HG03565 (cell line): ENCODE data around the gene OPRM1.
"Not testable (repeated sequence)": the region's sequence is repeated elsewhere in the genome, so short reads cannot be mapped to it uniquely, and the experiment has no call there.

Experiments used
- ATAC-seq: cut with Tn5 transposase; IDR thresholded peaks from one replicate; pipeline ENCODE4 v1.9.1; 2021; ENCODE audit warnings: mild to moderate bottlenecking, moderate library complexity; ENCODE audit not compliant: unreplicated experiment

Gene OPRM1

DNA sequence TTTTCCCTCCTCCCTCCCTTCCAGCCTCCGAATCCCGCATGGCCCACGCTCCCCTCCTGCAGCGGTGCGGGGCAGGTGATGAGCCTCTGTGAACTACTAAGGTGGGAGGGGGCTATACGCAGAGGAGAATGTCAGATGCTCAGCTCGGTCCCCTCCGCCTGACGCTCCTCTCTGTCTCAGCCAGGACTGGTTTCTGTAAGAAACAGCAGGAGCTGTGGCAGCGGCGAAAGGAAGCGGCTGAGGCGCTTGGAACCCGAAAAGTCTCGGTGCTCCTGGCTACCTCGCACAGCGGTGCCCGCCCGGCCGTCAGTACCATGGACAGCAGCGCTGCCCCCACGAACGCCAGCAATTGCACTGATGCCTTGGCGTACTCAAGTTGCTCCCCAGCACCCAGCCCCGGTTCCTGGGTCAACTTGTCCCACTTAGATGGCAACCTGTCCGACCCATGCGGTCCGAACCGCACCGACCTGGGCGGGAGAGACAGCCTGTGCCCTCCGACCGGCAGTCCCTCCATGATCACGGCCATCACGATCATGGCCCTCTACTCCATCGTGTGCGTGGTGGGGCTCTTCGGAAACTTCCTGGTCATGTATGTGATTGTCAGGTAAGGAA, at the start of gene OPRM1:
OPRM1 (plus strand) TSS at position 10 of the 612 bp plus-strand sequence; CDS start at position 315, 305 bp downstream.
- no peak for ATAC-seq

DNA sequence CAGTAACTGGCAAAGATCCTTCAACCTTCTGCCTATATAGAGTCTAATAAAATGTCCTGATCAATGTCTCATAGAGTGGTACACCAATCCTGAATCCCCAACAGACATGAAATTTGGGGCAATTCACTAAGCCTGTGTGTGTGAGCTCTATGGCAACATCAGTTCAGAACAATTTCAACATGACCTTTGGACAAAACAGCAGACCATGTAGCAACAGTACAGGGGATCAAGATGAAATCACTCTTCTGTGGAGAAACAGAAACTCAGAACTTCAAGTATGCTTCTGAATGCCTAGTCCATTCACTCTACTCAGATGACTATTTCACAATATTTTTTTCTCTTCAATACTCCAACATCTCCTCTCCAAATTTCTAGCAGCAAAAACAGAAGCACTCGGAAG, 49.1 kb upstream of the OPRM1 start:
- no peak for ATAC-seq

DNA sequence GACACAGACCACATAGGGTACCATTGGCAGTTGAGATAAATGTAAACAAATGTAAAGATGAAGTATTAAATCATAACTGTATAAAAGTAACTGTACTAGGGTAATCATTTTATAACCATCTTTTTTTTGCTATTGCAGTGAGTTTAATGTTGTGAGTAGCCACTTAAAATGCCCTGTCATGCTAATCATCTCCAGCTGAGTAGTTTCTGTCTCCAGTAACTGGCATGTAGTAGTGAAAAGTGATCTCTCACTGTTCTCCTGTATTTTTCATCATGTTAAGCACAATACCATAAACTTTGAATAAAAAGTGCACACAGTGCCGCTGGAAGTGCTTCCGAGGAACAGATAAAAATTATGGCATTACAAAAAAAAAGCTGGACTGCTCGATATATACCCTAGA, 45.0 kb upstream of the OPRM1 start:
- no peak for ATAC-seq

DNA sequence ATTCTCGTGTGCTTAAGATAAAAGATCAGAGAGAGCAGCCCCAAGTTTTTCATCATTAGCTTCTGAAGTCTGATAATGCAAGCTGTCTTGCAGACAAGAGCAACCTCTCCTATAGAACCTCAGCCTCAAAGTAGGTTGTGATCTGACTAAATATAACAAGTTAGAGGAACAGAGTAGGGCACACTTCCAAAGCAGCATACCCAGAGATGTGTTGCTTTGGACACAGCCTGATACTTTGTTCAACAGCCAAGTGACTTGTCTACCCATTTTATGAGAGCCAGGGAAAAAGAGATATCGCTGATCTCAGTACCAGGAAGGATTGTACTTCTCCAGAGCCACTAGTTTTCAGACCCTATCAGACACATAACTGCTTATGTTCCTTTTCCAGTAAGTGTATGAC, 44.2 kb upstream of the OPRM1 start:
- no peak for ATAC-seq

DNA sequence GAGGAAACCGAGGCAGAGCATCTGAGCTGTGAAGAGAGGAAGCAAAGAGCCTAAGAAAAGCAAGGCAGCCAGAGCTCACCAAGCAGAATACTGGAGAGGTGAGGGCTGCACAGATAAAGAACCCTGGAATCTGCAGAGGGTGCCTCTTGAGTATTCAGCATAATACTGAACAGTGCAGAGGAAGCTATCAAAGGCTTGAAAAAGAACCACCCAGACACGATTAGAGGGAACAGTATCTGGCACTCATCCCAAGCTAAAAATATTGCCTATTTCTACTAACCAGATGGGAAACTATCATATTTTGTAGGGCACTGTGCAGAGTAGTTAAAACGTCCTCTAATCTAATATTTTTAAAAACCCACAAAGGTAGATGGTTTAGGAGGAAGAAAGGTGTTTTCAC, 41.8 kb upstream of the OPRM1 start:
- ATAC-seq: no peak

DNA sequence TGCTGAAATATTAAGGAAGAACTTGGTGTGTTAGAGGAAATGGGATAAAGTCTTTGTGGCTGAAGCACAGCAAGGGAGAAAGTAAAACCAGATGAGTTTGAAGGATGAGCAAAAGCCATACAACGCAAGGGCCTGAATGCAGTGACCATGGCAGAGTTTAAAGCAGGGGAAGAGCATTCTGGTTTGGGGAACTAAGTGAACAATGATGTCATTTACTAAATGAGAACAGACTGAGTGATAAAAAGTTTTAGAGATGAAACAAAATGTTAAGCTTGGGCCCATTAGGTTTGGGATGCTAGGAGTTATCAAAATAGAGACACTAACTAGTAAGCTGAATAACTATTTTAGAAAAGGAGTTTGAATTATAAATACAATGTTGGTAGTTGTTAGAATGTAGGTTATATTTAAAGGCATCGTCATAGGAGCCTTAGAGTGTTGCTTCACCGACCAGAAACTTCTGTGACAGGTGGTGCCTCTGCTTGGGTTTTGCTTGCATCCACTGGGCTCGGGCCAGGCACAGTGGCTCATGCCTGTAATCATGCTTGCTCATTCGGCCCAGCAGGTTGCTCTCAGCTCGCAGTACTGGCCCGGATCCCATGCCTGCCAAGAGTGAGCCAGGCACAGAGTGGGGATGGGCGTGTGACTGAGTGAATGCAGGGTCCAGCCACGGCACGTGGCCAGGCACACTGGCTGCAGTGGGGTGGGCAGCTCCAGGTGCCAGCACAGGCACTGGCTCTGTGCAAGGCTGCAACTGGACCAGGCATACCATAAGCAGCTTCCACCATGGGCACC, 37.4 kb upstream of the OPRM1 start:
- no peak for ATAC-seq

DNA sequence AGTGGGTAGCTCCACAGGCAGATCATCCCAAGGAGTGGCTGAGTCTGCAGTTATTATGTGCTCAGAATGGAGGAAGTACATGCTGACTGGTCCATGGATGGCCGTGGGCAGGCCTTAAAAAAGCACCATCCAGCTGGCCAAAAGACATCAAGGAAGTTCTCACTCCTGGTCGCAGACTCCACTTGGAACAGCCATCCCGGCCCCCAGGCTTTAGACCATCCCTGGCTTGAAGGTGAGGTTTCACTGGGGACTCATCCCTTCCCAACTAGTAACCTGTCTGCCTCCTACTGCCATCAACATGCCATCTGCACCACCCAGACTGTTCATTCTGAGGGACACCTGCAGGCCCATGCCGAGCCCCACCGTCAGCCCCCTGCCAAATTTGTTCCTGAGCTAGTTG, 36.1 kb upstream of the OPRM1 start:
- no peak for ATAC-seq

DNA sequence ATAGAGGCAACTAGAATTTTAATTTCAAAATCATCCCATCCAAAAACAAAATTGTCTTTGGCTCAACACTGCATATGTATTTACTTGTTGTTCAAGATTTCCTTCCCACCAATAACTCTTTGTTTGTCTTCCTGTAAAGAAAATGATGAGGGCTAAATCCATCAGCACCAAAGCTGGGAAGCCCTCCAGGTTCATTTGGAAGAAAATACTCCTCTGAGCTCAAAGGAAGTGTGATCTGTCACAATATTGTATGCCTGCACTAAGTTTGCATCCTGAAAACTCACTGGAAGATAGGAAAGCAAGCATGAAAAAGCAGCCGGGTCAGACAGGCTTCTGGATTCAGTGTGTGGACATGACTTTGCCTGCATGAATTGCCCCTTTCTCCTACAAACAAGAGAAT, 28.7 kb upstream of the OPRM1 start:
- ATAC-seq: no peak

DNA sequence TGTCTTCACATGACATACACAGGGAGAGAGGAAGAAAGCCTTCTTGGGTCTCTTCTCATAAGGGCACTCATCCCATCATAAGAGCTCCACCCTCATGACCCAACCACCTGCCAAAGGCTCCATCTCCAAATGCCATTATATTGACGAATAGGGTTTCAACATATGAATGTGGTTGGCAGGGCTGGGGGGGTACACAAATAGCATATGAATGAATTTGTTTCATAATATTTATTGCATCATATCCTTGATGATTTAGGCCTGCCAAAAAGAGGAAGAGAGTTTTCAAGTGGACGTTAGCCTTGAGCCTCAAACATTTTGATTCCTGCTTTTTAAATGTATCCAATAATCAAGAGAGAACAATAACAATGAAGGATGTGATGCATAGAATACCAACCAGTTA, 26.2 kb upstream of the OPRM1 start:
- ATAC-seq: no peak

DNA sequence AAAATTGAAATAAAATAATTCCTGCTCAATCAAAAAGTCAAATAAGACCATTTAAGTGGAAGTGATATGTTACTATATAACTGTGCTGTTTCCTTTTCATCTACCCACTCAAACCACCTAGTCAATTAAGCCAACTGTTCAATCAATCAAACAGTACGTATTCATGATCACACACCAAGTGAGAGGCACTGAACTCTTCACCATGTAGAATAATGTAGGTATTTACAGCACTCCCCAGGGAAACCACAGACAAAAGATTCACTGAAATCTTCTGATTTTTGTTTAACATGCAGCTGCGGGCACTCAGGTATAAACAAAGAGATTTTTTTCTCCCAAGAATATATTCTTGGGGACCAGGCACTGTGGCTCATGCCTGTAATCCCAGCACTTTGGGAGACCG, 21.3 kb upstream of the OPRM1 start:
- no peak for ATAC-seq

DNA sequence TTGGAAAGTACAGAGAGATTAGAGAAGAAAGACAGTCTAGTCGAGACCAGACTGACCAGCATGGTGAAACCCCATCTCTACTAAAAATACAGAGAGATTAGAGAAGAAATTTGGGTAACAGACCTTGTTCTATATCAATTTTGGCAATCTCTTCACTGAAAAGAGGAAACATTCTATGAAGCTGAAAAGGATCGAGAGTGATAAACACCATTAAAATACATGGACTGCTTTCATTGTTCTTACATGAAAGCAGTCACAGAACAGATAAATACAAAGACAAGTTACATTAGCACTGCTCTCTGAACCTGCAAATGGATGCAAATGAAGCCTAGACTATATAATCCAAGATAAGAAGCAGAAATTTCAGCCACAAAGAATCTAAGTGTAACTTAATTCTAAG, 8.4 kb upstream of the OPRM1 start:
- no peak for ATAC-seq

DNA sequence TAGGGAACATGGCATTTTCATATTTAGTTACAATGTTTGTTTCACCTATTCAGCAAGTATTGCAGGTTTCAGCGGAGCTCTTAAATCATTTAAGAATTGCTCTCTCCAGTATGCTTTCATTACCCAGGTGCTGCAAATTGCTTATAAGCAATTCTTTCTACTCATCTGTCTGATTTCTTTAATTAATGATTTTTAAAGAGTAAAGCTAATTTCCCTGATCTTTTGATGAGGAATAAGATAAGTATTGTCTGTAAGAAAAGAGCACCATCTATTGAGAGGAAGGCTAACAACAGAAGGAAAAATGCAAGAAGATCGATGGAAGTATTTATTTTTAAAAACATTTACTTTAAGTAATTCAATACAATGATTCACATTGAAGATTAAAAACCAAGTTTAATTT, 2.0 kb downstream of the OPRM1 start:
- no peak for ATAC-seq

DNA sequence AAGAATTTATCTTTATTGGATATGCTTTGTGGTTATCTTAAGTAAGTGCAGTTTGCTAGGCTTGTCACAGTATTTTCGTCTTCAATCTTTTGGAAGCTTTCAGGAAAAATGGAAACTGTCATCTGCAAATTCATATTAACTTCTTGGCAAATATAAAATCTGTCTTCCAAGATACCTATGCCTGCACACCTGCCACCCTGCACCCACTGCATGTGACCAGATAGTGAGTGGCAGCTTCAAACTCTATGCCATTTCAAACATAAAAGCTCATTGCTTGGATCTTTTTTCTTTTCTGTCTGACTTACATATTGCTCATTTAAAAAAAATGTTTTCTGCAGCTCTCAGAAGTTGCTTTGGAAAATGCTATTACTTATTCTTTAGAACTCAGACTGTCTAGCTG, 14.1 kb downstream of the OPRM1 start:
- ATAC-seq: no peak

DNA sequence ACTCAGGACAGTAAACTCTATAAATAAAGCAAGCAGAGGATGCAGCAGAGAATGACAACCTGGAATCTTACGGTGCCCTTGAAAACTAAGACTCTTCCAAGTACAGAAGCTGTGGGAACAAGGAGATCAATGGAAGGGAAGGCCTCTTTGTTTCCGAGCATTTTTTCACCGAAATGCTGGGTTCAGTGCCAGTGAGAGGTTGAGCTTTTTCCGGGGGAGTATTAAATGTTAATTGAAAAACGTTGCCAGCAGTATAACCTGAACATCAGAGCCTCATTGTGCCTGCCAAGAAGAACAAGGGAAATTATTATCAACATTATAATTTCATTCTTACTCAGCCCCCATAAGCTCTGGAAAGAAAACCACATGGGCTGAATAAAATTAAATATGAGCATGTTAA, 17.5 kb downstream of the OPRM1 start:
- no peak for ATAC-seq

DNA sequence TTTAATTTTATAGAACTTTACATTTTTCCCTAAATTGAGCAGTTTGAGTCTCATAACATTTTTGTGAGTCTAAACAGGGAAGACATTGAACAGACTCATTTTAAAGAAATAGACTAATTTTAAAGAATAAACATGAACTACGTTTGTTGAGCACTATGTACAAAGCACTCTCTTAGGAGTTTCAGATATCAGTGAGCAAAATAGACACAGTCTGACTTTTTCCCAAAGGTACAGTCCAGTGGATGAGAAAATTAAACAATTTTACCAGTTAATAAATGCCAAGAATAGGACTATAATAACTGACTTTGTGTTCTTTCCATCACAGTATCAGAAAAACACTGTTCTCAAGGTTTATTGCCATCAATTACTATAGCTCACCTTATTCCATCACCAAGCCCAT, 18.1 kb downstream of the OPRM1 start:
- no peak for ATAC-seq

DNA sequence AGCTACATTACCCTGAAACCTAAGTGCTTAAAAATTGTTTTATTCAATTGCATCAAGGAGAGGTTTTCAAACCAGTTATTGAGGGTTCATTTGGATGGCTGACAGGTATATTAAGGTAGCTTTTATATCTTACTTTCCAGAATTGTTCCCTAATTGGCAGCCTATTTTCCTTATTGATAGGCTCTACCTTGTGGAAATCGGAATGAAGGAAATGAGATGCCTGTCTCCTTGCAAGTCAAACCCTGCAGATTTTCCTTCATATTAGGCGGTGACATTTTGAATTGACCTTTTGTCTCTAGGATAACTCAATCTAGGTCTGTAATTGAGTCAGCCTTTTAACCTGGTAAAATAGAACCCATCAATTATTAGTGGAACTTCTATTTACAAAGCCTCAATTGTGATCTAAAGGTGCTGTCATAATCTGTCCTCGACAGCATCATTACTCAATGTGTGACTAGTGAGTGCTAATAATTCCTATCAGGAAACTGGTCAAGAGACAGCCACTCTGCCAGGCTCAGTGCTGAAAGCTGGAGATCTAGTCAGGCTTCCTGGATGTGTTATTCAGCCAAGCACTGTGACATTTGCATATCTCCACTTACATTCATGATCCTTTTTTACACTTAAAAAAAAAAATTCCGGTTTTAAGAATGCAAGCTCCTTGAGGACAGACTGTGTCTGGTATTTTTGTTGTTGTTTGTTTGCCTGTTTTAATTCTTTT, 20.1 kb downstream of the OPRM1 start:
- no peak for ATAC-seq

DNA sequence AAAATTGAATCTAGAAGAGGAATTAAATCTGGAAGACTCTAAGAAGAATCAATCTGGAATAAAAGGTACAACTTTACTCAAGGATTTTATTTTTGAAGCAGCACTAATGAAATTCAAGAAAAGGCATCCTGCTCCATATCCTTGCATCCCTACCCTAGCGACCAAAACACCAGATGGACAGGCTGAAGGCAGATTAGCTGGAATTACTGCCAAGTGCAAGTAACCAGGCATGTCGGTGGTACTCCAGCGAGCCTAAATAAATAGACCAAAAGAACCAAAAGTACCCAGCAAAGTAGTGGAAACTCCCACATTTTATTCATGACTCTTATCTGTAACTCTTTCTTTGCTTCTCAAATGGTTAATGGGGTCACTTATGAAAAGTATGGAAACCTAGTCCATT, 21.0 kb downstream of the OPRM1 start:
- ATAC-seq: no peak

DNA sequence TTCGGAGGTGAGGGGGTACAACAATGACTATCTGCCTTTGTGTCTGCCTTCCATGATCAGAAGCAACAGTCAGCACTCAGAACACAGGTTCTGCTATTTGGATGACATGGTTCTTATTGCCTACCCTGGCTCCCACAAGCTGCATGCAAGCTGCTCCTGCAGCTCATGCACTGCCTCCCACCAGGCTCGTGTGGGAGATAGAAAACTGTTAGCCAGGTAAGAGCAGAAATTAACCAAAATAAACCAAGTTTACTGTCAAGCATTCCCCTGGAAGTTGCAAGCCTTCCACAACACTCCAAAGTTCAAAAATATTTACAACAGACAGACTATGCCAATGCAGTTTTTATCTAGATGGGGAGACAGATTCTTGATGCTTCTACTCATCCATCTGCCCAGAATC, 31.0 kb downstream of the OPRM1 start:
- no peak for ATAC-seq

DNA sequence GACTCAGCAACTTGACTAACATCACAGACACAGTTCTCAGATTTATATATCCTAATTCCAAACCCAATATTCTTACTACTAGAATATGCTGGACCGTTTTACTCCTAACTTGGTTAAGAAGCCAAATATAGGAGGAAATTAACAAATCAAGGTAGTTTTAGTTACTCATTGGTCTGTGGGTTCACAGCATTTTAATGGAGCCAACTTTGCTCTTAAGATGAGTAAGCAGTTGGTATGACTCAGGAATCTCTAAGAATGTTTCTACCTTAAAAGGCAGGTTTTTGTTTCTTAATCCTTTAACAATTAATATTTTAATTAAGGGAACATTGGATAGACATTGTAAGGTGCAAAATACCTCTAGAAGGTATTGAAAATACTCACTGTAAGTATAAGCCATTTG, 31.6 kb downstream of the OPRM1 start:
- no peak for ATAC-seq

DNA sequence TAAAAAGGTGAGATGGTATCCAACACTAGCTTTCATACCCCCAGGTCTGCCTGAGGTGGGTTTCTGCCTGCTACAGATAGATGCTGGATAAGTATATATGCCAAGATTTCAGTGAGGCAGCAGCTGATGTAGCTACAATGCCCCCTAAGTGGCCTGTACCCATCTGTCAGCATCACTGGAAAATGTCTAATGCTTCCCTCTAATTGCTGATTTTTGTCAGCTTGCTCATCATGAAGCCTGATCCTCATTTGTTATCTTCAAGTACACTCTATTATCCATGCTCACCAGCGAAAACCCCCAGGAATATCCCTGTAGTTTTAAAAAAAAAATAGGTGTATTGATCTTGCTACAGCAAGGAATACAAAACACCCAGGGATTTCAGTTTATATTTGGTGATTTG, 32.2 kb downstream of the OPRM1 start:
- no peak for ATAC-seq

DNA sequence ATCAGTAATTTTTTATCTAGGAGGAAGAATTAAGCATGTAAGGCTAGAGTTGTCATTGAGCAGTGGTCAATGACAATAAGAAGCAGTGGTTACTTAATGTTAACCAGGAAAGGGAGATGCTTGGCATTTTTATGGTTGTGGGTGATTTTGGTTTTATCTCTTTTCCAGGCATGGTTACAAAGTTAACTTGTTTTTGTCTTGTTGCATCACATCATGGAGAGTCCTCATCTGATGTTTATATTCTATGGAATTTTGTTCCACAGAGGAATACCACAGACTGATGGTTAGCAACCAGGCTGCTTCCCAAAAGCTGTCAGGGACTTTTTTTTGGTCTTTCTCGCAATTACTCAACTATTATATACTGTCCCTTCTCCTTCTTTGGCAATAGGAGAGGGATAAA, 32.7 kb downstream of the OPRM1 start:
- ATAC-seq: no peak

DNA sequence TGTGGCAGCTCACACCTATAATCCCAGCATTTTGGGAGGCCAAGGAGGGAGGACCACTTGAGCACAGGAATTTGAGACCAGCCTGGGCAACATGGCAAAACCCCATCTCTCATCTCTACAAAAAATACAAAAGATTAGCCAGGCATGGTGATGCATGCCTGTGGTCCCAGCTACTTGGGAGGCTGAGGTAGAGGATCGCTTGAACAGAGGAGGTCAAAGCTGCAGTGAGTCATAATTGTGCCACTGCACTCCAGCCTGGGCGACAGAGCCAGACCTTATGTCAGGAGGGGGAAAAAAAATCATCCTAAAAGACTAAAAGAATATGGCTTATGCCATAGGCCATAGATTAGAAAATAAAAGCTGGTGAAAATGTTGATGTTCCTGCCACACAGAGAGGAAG, 39.6 kb downstream of the OPRM1 start:
- ATAC-seq: not testable (repeated sequence)
